ENCODE results near the gene DHCR24. TPM values are rescaled to one million over a fixed set of nuclear protein-coding genes. Genes with fewer than 3 reads are reported as not detected.

DHCR24 gene
- total RNA-seq, 1 experiment from 2014 or later: 337 TPM

DNA sequence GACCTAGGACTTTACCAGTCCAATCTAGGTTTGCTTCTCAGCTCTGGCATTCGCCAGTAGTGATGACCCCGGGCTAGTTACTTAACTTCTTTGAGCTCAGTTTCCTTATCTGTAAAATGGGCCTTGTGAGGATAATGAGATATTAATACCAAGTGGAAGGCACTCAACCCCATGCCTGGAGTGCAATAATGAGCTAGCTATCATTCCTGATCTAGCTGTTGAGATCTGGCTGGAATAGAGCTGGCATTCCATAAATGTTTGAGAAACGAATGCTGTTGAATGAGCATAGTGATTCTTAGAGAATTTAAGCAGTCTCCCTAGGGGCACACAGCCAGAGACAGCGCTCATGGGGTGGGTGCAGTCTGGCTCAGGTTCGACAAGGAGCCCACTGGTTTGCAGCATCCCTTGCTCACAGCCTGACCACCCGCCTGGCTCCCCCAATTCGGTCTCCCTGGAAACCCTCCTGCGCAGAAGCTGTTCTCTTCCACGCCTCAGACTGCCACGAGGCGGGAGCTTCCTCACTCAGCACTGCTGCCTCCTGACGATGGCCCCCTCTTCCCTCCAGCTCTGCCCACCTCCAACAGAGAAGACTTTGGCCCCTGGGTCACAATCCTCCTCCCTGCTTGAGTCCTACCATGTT is 32.5 kb downstream of the DHCR24 start:
- TF ChIP-seq GRHL2 (CRISPR knock-in tag; IDR thresholded peaks at IDR 0.05; ENCODE audit: insufficient replicate concordance, severe bottlenecking): no peak
- Mint-ChIP-seq H3K4me3 (no peak overlapping the region), H3K4me1 (no peaks in the 10 kb centered on the region), H3K27me3 (ENCODE audit: low read depth) (no peaks in the 10 kb centered on the region), H3K27ac (no peak overlapping the region), H3K9me3 (no peaks in the 10 kb centered on the region), H3K36me3 (peaks cover 82% of the 10 kb centered on the region)
- POLR2A ChIA-PET: no interaction called here
- no peak for ATAC-seq
- CTCF ChIA-PET: interaction anchor here (0.7 kb wide), 1 partner anchor 168 kb away, joined by 3 read pairs; no protein-coding TSS in a partner anchor
- no peak for DNase-seq (ENCODE audit: low spot score)

DNA sequence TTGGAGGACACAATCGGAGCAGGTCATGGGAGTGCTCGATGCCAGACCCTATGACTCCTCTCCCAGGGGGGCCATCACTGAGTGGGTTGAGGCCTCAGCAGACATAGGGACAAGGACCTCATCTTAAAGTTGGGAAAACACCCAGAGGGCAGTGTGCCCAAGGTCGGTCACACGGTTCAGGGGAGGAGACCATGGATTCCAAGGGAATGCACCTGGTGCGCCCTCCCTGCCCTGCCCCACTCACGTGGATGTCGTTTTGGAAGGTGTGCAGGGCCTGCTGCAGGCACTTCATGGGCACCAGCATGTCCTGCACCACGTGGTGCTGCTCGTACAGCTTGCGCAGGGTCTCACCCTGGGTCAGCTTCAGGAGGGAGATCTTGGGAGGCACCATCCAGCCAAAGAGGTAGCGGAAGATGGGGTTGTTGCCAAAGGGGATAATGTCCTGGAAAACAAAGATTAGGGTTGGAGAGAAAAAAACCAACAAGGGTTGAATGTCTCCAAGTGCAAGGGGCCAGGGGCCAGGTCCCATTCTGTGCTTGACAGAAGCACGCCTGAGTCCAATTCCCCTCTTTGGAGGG is 33.1 kb downstream of the DHCR24 start:
- H3K4me3 Mint-ChIP-seq: no peak overlapping the region
- CTCF ChIA-PET: no interaction called here
- no peaks in the 10 kb centered on the region for H3K4me1 Mint-ChIP-seq
- peaks cover 82% of the 10 kb centered on the region for H3K36me3 Mint-ChIP-seq
- no peak for ATAC-seq
- H3K9me3 Mint-ChIP-seq: no peaks in the 10 kb centered on the region
- POLR2A ChIA-PET: no interaction called here
- no peak for DNase-seq (ENCODE audit: low spot score)
- TF ChIP-seq ETV6 (CRISPR knock-in tag; IDR thresholded peaks at IDR 0.05) (no peak), FOXP1 (CRISPR knock-in tag; IDR thresholded peaks at IDR 0.05; ENCODE audit: borderline replicate concordance) (0 out of 2 replicates have a peak, but pooled peaks have one; percentile 14)
- no peak overlapping the region for H3K27ac Mint-ChIP-seq
- H3K27me3 Mint-ChIP-seq (ENCODE audit: low read depth): no peaks in the 10 kb centered on the region

DNA sequence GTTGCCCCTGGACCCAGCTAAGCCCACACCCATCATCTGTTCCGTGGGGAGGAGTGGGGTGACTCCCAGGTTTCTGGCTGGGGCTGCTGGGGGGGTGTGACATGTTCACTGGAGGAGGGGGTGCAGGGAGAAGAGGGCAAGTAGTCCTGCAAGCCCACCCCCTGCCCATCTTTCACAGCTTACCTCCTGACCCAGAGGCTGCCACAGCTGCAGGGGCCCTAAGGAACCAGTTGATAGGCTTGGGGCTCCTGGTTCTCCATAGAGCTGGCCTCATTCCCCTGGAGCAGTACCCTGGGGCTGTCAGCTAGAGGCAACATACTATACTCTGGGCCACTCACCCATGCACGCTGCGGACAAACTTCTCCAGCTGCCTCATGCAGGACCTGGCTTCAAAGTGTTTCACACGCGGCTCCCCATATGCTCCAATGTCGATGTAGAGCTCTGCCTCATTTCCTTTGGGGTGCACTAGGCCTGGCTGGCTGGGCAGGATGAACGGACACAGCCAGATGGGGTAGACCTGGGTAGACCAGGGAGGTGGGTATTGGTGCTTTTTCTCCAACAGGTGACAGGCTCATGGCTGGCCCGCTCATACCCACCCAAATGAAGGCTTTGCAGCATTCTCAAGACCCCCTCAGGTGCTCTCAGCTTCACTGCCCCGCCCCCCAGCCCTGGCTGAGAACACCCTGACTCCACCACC is 33.8 kb downstream of the DHCR24 start:
- ChIA-PET CTCF (no interaction called here), POLR2A (no interaction called here)
- ATAC-seq: no peak
- no peak overlapping the region for H3K27ac Mint-ChIP-seq
- DNase-seq (ENCODE audit: low spot score): no peak
- H3K36me3 Mint-ChIP-seq: peaks cover 84% of the 10 kb centered on the region
- TF ChIP-seq, protein P1, sequence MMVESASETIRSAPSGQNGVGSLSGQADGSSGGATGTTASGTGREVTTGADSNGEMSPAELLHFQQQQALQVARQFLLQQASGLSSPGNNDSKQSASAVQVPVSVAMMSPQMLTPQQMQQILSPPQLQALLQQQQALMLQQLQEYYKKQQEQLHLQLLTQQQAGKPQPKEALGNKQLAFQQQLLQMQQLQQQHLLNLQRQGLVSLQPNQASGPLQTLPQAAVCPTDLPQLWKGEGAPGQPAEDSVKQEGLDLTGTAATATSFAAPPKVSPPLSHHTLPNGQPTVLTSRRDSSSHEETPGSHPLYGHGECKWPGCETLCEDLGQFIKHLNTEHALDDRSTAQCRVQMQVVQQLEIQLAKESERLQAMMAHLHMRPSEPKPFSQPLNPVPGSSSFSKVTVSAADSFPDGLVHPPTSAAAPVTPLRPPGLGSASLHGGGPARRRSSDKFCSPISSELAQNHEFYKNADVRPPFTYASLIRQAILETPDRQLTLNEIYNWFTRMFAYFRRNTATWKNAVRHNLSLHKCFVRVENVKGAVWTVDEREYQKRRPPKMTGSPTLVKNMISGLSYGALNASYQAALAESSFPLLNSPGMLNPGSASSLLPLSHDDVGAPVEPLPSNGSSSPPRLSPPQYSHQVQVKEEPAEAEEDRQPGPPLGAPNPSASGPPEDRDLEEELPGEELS (CRISPR knock-in tag; IDR thresholded peaks at IDR 0.05): no peak
- TF ChIP-seq SOX15 (CRISPR knock-in tag; IDR thresholded peaks at IDR 0.05): no peak
- no peak for TF ChIP-seq FOXJ3 (CRISPR knock-in tag; IDR thresholded peaks at IDR 0.05; ENCODE audit: borderline replicate concordance)
- TF ChIP-seq GRHL2 (CRISPR knock-in tag; IDR thresholded peaks at IDR 0.05; ENCODE audit: insufficient replicate concordance, severe bottlenecking): no peak
- H3K4me3 Mint-ChIP-seq: no peak overlapping the region
- no peaks in the 10 kb centered on the region for H3K9me3 Mint-ChIP-seq
- no peaks in the 10 kb centered on the region for H3K27me3 Mint-ChIP-seq (ENCODE audit: low read depth)
- H3K4me1 Mint-ChIP-seq: no peaks in the 10 kb centered on the region

DNA sequence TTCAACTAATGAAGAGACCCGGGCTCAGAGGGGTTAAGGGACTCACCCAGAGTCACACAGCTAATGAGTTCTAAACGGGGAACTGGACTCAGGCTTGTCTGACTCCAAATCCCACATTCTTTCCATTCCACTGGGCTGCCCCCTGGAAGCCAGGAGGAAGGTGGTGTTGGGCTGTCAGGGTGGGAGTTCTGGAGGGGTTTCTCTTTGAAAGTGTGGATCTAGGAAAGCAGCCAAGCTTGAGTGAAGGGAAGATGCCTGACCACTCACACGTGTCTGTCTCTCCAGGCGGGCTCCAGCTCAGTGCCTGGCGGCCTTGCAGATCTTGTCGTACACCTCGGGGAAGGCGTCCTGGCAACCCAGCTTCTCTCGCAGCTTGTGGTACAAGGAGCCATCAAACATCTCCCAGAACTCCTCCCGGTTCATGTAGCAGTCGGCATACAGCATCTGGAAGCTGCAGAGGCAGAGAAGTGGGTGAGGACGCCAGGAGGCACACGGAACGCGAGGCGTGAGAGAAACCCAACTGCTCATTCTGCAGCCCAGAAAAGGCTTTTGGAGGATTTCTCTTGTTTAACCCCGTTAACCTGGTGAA is 35.0 kb downstream of the DHCR24 start:
- Mint-ChIP-seq H3K36me3 (peaks cover 78% of the 10 kb centered on the region), H3K9me3 (no peaks in the 10 kb centered on the region), H3K27me3 (ENCODE audit: low read depth) (no peaks in the 10 kb centered on the region), H3K4me3 (no peak overlapping the region), H3K27ac (no peak overlapping the region), H3K4me1 (no peaks in the 10 kb centered on the region)
- no peak for TF ChIP-seq MYBL2 (CRISPR knock-in tag; IDR thresholded peaks at IDR 0.05)
- TF ChIP-seq, protein P2, sequence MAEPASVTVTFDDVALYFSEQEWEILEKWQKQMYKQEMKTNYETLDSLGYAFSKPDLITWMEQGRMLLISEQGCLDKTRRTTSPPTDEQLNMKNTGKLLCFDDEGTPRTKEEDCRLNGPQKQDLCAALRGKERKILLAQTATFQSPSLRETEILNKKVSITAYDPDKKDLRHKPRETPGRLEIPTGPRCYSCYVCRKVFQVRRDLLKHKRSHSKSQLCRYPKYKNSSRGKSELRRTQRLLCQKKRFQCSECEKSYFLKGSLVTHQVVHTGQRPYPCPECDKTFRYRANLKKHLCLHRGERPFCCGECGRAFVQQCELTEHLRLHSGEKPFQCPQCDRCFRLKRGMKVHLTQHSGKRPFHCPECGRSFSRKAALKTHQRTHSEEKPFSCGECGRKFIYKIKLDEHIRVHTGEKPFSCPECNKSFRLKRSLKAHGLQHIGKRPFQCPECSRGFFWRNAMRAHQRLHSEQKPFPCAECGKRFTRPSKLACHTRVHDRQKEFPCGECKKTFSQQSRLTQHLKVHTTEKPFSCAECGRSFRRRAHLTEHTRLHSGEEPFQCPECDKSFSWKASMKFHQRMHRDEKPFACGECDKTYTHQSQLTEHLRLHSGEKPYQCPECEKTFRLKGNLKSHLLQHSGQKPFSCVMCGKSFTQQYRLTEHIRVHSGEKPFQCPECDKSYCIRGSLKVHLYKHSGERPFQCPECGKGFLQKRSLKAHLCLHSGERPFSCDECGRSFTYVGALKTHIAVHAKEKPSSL (CRISPR knock-in tag; conservative IDR thresholded peaks at IDR 0.05): no peak
- no peak for TF ChIP-seq TEAD1 (CRISPR knock-in tag; IDR thresholded peaks at IDR 0.05)
- TF ChIP-seq RORB (CRISPR knock-in tag; IDR thresholded peaks at IDR 0.05): no peak
- no peak for TF ChIP-seq FOXJ3 (CRISPR knock-in tag; IDR thresholded peaks at IDR 0.05; ENCODE audit: borderline replicate concordance)
- TF ChIP-seq NR2C2 (CRISPR knock-in tag; IDR thresholded peaks at IDR 0.05): no peak
- ATAC-seq: no peak
- CTCF ChIA-PET: interaction anchor here (1.2 kb wide), 1 partner anchor 51 kb away, joined by 4 read pairs; the partner anchor contains the start of gene TTC22
- DNase-seq (ENCODE audit: low spot score): no peak
- POLR2A ChIA-PET: no interaction called here
